HepG2 (cell line): ENCODE data around the gene RDH12. TPM values are rescaled to one million over a fixed set of nuclear protein-coding genes. Genes with fewer than 3 reads are reported as not detected.

Experiments used
- ARID2 ChIP-seq: sonication (generic); formaldehyde crosslinking; IDR thresholded peaks from 2 replicates; pipeline ENCODE4 v1.8.1; 2022; ENCODE audit warnings: mild to moderate bottlenecking, missing genetic modification reagents, borderline replicate concordance
- ARID4A ChIP-seq: sonication (generic); formaldehyde crosslinking; IDR thresholded peaks from 2 replicates; pipeline ENCODE4 v1.5.0; 2020; ENCODE audit warnings: mild to moderate bottlenecking, missing genetic modification reagents, borderline replicate concordance
- JUN ChIP-seq: sonication (generic); formaldehyde crosslinking; IDR thresholded peaks from 2 replicates; pipeline ENCODE4 v1.4.0; 2020; ENCODE audit warnings: mild to moderate bottlenecking, missing genetic modification reagents
- PRMT3 ChIP-seq: sonication (generic); formaldehyde crosslinking; IDR thresholded peaks from 2 replicates; pipeline ENCODE4 v1.8.1; 2022; ENCODE audit warnings: low read depth, mild to moderate bottlenecking, moderate library complexity, missing genetic modification reagents, borderline replicate concordance
- YEATS4 ChIP-seq: sonication (generic); formaldehyde crosslinking; IDR thresholded peaks from 2 replicates; pipeline ENCODE4 v1.4.0; 2020; ENCODE audit warnings: missing genetic modification reagents, borderline replicate concordance
- ZNF513 ChIP-seq: sonication (generic); formaldehyde crosslinking; conservative IDR thresholded peaks from 2 replicates; pipeline ENCODE4 v1.5.0; 2020; ENCODE audit warnings: missing genetic modification reagents
- ZNF564 ChIP-seq: sonication (generic); formaldehyde crosslinking; IDR thresholded peaks from 2 replicates; pipeline ENCODE4 v1.8.1; 2023; ENCODE audit warnings: mild to moderate bottlenecking, missing genetic modification reagents
- ZNF891 ChIP-seq: sonication (generic); formaldehyde crosslinking; IDR thresholded peaks from 2 replicates; pipeline ENCODE4 v1.5.0; 2020; ENCODE audit warnings: mild to moderate bottlenecking, missing genetic modification reagents
- polyA plus RNA-seq, 8 experiments: library from polyadenylated mRNA; depleted of rRNA in 3 of 8; stranded (reverse) in 7 of 8; unstranded in 1 of 8; fragments of >200 nt; fragmentation: Illumina TruSeq in 4 of 8; extraction: Trizol in 4 of 8; gene quantifications; 2 replicates each; pipeline versions ENCODE4 v1.2.1 to v1.2.3, GENCODE V29; 2011 to 2016; ENCODE audit warnings: low read depth in 4 of 8, missing spikeins in 1 of 8, mixed read lengths in 1 of 8; ENCODE audit not compliant: insufficient read depth in 1 of 8
- total RNA-seq, 5 experiments: library from RNA; depleted of rRNA; stranded (reverse); fragments of >200 nt; fragmentation: Illumina TruSeq; extraction: Trizol; gene quantifications; 2 replicates each; pipeline ENCODE4 v1.2.3, GENCODE V29; 2016; ENCODE audit warnings: low read depth in 1 of 5
- TF ChIP-seq, protein P1 (sequence below): sonication (generic); formaldehyde crosslinking; IDR thresholded peaks from 2 replicates; pipeline ENCODE4 v1.5.0; 2020; ENCODE audit warnings: mild to moderate bottlenecking, missing genetic modification reagents, moderate library complexity
- TF ChIP-seq, protein P2 (sequence below): sonication (generic); formaldehyde crosslinking; IDR thresholded peaks from 2 replicates; pipeline ENCODE4 v1.4.0; 2020; ENCODE audit warnings: missing genetic modification reagents
- TF ChIP-seq, protein P3 (sequence below): sonication (generic); formaldehyde crosslinking; IDR thresholded peaks from 2 replicates; pipeline ENCODE4 v1.9.0; 2021; ENCODE audit warnings: missing genetic modification reagents, borderline replicate concordance

RDH12 gene
- total and polyA plus RNA-seq, 2 of the 13 experiments (the other 11 are each of a cell fraction or from before 2014, with no cell fraction given): 1.6 to 2.1 TPM

GRCh38 chr14:67674480-67675218, 27.0 kb upstream of the RDH12 start, which contains the start of gene VTI1B (continued):
- TF ChIP-seq, protein P1, sequence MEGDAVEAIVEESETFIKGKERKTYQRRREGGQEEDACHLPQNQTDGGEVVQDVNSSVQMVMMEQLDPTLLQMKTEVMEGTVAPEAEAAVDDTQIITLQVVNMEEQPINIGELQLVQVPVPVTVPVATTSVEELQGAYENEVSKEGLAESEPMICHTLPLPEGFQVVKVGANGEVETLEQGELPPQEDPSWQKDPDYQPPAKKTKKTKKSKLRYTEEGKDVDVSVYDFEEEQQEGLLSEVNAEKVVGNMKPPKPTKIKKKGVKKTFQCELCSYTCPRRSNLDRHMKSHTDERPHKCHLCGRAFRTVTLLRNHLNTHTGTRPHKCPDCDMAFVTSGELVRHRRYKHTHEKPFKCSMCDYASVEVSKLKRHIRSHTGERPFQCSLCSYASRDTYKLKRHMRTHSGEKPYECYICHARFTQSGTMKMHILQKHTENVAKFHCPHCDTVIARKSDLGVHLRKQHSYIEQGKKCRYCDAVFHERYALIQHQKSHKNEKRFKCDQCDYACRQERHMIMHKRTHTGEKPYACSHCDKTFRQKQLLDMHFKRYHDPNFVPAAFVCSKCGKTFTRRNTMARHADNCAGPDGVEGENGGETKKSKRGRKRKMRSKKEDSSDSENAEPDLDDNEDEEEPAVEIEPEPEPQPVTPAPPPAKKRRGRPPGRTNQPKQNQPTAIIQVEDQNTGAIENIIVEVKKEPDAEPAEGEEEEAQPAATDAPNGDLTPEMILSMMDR (CRISPR knock-in tag): peak; percentile 64
- TF ChIP-seq ZNF513 (CRISPR knock-in tag) (no peak), YEATS4 (CRISPR knock-in tag) (peak; percentile 78), ARID4A (peak; percentile 92), ARID2 (CRISPR knock-in tag) (0 out of 2 replicates have a peak, but pooled peaks have one; percentile 25), ZNF564 (peak; percentile 56; the same call in 1 of the 2 replicates), PRMT3 (CRISPR knock-in tag) (peak; percentile 69; the same call in 1 of the 2 replicates), JUN (CRISPR knock-in tag) (no peak; the same call in 1 of the 2 replicates), ZNF891 (peak; percentile 32; the same call in 1 of the 2 replicates)
- TF ChIP-seq, protein P2, sequence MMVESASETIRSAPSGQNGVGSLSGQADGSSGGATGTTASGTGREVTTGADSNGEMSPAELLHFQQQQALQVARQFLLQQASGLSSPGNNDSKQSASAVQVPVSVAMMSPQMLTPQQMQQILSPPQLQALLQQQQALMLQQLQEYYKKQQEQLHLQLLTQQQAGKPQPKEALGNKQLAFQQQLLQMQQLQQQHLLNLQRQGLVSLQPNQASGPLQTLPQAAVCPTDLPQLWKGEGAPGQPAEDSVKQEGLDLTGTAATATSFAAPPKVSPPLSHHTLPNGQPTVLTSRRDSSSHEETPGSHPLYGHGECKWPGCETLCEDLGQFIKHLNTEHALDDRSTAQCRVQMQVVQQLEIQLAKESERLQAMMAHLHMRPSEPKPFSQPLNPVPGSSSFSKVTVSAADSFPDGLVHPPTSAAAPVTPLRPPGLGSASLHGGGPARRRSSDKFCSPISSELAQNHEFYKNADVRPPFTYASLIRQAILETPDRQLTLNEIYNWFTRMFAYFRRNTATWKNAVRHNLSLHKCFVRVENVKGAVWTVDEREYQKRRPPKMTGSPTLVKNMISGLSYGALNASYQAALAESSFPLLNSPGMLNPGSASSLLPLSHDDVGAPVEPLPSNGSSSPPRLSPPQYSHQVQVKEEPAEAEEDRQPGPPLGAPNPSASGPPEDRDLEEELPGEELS (CRISPR knock-in tag): 0 out of 2 replicates have a peak, but pooled peaks have one; percentile 13
- TF ChIP-seq, protein P3, sequence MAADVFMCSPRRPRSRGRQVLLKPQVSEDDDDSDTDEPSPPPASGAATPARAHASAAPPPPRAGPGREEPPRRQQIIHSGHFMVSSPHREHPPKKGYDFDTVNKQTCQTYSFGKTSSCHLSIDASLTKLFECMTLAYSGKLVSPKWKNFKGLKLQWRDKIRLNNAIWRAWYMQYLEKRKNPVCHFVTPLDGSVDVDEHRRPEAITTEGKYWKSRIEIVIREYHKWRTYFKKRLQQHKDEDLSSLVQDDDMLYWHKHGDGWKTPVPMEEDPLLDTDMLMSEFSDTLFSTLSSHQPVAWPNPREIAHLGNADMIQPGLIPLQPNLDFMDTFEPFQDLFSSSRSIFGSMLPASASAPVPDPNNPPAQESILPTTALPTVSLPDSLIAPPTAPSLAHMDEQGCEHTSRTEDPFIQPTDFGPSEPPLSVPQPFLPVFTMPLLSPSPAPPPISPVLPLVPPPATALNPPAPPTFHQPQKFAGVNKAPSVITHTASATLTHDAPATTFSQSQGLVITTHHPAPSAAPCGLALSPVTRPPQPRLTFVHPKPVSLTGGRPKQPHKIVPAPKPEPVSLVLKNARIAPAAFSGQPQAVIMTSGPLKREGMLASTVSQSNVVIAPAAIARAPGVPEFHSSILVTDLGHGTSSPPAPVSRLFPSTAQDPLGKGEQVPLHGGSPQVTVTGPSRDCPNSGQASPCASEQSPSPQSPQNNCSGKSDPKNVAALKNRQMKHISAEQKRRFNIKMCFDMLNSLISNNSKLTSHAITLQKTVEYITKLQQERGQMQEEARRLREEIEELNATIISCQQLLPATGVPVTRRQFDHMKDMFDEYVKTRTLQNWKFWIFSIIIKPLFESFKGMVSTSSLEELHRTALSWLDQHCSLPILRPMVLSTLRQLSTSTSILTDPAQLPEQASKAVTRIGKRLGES (CRISPR knock-in tag): no peak
